Keratinocyte (primary cell): Measurements from ENCODE around the gene HUS1B. TPM values are rescaled to one million over a fixed set of nuclear protein-coding genes. Genes with fewer than 3 reads are reported as not detected.

Experiments
- DNase-seq: peaks from one replicate; pipeline ENCODE4 v3.0.0-alpha.2; 2011; ENCODE audit warnings: low read depth, missing footprints, low spot score
- FAIRE-seq: peaks from 2 replicates; lab custom pipeline; 2011; peaks lifted over from hg19 to GRCh38; lab: Jason Lieb, UNC
- H2AFZ ChIP-seq: 2 replicates; pipeline ENCODE4 v1.6.0; 2012; ENCODE audit warnings: low read length, control low read depth, inconsistent platforms; ENCODE audit not compliant: control insufficient read depth
- H3K27ac ChIP-seq: 2 replicates; pipeline ENCODE4 v1.5.1; 2011; ENCODE audit warnings: low read length; ENCODE audit not compliant: control insufficient read depth, insufficient read depth
- H3K27me3 ChIP-seq: 3 replicates; pipeline ENCODE4 v1.6.0; 2011; ENCODE audit warnings: low read length; ENCODE audit not compliant: control insufficient read depth, insufficient read depth; ENCODE audit errors: extremely low read depth
- H3K36me3 ChIP-seq, 2 experiments: 2 replicates in 1 of 2; 3 replicates in 1 of 2; pipeline ENCODE4 v1.5.1; 2011; ENCODE audit warnings: low read length in 2 of 2, mild to moderate bottlenecking in 1 of 2; ENCODE audit not compliant: control insufficient read depth in 2 of 2, insufficient read depth in 2 of 2; ENCODE audit errors: extremely low read depth in 1 of 2
- H3K4me1 ChIP-seq: 3 replicates; pipeline ENCODE4 v1.5.1; 2011; ENCODE audit warnings: low read length; ENCODE audit not compliant: control insufficient read depth, insufficient read depth; ENCODE audit errors: extremely low read depth
- H3K4me2 ChIP-seq: 3 replicates; pipeline ENCODE4 v1.6.0; 2011; ENCODE audit warnings: low read depth, low read length; ENCODE audit not compliant: control insufficient read depth, insufficient read depth; ENCODE audit errors: extremely low read depth
- H3K4me3 ChIP-seq, 3 experiments: fragments of 200-600 bp in 1 of 3; sonication (generic) in 1 of 3; 2 replicates in 2 of 3; 3 replicates in 1 of 3; pipeline ENCODE4 v1.5.1; 2011 to 2016; ENCODE audit warnings: low read length in 3 of 3, mild to moderate bottlenecking in 3 of 3, control low read depth in 2 of 3, inconsistent platforms in 1 of 3, low read depth in 1 of 3, mixed read lengths in 1 of 3, mixed run types in 1 of 3, moderate library complexity in 1 of 3; ENCODE audit not compliant: control insufficient read depth in 2 of 3, insufficient read depth in 2 of 3; ENCODE audit errors: extremely low read depth in 1 of 3
- H3K79me2 ChIP-seq: 2 replicates; pipeline ENCODE4 v1.6.0; 2012; ENCODE audit warnings: low read length; ENCODE audit not compliant: control insufficient read depth, insufficient read depth
- H3K9ac ChIP-seq: 3 replicates; pipeline ENCODE4 v1.6.0; 2011; ENCODE audit warnings: low read length; ENCODE audit not compliant: control insufficient read depth, insufficient read depth; ENCODE audit errors: extremely low read depth
- H3K9me1 ChIP-seq: 3 replicates; pipeline ENCODE4 v1.6.0; 2011; ENCODE audit warnings: low read length; ENCODE audit not compliant: control insufficient read depth, insufficient read depth; ENCODE audit errors: extremely low read depth
- H3K9me3 ChIP-seq: 2 replicates; pipeline ENCODE4 v1.5.1; 2012; ENCODE audit warnings: low read depth, low read length; ENCODE audit not compliant: control insufficient read depth
- H4K20me1 ChIP-seq: 3 replicates; pipeline ENCODE4 v1.6.0; 2011; ENCODE audit warnings: low read length; ENCODE audit not compliant: control insufficient read depth, insufficient read depth; ENCODE audit errors: extremely low read depth
- EZH2 ChIP-seq: IDR thresholded peaks from one replicate; pipeline ENCODE4 v1.6.1; 2012; ENCODE audit warnings: inconsistent platforms, mild to moderate bottlenecking, low read length, moderate library complexity
- dilution Hi-C: fragments of 300-500 bp; cut with MboI; formaldehyde crosslinking; loops from one replicate; pipeline ENCODE4 v1.7.0; 2020; ENCODE audit warnings: low sequenced_read_pairs; ENCODE audit not compliant: extremely low pct_ligation_motif_present
- polyA plus RNA-seq, 5 experiments: library from polyadenylated mRNA; depleted of rRNA in 3 of 5; stranded (reverse) in 3 of 5; stranded (forward) in 1 of 5; unstranded in 1 of 5; fragments of >200 nt; gene quantifications; 1 replicate in 1 of 5; 2 replicates in 3 of 5; 3 replicates in 1 of 5; pipeline versions ENCODE4 v1.2.1 to v1.2.3, GENCODE V29; 2011 to 2012; ENCODE audit warnings: missing spikeins in 2 of 5, low read depth in 1 of 5, low replicate concordance in 1 of 5
- TF ChIP-seq, protein P1 (sequence below), 3 experiments: IDR thresholded peaks in 1 of 3; conservative IDR thresholded peaks in 1 of 3; optimal IDR thresholded peaks in 1 of 3; 2 replicates in 2 of 3; 3 replicates in 1 of 3; pipeline versions ENCODE3 to v1.5.1; 2011; ENCODE audit warnings: low read length in 3 of 3, mild to moderate bottlenecking in 3 of 3, moderate library complexity in 2 of 3, control low read depth in 1 of 3, inconsistent platforms in 1 of 3; ENCODE audit not compliant: insufficient read depth in 2 of 3; ENCODE audit errors: extremely low read depth in 1 of 3

The HUS1B gene
- polyA plus RNA-seq, 1 donor (not counting 4 experiments of a cell fraction or from before 2014, with no cell fraction given): 0.13 TPM

DNA sequence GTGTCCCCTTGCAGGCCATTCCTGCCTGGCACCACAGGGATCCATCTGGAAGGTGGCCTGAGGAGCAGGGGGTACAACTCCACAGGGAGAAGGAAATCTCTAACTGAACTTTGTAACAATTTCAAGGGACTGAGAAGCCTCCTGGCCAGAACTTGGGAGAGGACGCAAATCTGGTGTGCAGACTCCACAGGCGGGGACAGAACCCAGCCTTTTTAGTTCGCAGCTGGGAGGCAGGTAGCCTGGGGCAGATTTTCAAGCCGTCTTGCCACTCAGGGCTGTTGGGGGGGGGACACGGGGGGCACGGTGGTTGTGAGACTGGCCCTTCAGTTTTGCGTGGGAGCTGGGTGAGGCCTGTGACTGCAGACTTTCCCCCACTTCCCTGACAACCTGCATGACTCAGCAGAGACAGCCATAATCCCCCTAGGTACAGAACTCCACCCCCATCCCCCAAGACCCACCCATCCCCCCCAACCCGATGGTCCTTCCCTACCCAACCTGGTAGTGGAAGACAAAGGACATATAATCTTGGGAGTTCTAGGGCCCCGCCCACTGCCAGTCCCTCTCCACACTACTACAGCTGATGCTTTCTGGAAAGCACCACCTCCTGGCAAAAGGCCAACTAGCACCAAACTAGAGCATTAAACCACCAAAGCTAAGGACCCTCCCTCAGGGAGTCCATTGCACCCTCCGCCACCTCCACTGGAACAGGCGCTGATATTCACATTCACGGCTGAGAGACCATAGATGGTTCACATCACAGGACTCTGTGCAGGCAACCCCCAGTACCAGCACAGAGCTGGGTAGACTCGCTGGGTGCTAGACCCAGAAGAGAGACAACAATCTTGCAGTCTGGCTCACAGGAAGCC lies 3.0 kb upstream of the HUS1B start:
- no peak for FAIRE-seq

DNA sequence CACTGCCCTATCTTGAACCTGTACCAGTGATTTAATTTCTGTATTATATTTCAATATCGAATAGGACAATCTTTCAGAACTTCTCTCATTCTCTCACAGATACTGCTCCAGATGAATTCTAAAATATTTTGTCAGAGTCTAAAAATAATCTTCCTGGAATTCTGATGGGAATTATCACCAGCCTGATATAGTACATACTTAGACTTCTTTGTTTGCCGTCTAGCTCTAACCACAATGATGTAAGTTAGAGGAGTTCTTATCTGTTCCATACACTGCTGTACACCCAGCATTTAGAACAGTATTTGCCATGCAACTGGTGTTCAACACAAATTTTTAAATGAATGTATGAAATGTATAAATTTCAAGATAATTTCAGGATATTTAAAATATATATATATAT lies 1.3 kb upstream of the HUS1B start:
- H3K36me3 ChIP-seq: peaks cover 0 to 8% of the 10 kb centered on the region in 2 experiments
- no peaks in the 10 kb centered on the region for H3K4me1 ChIP-seq
- FAIRE-seq (no peak), DNase-seq (no peak)
- no peak overlapping the region for H3K9ac ChIP-seq
- H3K79me2 ChIP-seq: peaks cover 46% of the 10 kb centered on the region
- TF ChIP-seq, protein P1, sequence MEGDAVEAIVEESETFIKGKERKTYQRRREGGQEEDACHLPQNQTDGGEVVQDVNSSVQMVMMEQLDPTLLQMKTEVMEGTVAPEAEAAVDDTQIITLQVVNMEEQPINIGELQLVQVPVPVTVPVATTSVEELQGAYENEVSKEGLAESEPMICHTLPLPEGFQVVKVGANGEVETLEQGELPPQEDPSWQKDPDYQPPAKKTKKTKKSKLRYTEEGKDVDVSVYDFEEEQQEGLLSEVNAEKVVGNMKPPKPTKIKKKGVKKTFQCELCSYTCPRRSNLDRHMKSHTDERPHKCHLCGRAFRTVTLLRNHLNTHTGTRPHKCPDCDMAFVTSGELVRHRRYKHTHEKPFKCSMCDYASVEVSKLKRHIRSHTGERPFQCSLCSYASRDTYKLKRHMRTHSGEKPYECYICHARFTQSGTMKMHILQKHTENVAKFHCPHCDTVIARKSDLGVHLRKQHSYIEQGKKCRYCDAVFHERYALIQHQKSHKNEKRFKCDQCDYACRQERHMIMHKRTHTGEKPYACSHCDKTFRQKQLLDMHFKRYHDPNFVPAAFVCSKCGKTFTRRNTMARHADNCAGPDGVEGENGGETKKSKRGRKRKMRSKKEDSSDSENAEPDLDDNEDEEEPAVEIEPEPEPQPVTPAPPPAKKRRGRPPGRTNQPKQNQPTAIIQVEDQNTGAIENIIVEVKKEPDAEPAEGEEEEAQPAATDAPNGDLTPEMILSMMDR (optimal IDR thresholded peaks at IDR 0.05 in 1 of 3, IDR thresholded peaks at IDR 0.05 in 1 of 3, conservative IDR thresholded peaks at IDR 0.05 in 1 of 3; ENCODE audit: extremely low read depth in 1 of 3, insufficient read depth in 2 of 3, low read length in 3 of 3): no peak
- TF ChIP-seq EZH2: no peak
- H3K9me1 ChIP-seq: no peaks in the 10 kb centered on the region
- H4K20me1 ChIP-seq: no peaks in the 10 kb centered on the region
- H3K27me3 ChIP-seq: no peaks in the 10 kb centered on the region
- H3K9me3 ChIP-seq: no peaks in the 10 kb centered on the region
- dilution Hi-C loops: no loop called here
- H2AFZ ChIP-seq: no peak overlapping the region
- no peak overlapping the region for H3K4me2 ChIP-seq
- no peak overlapping the region for H3K27ac ChIP-seq
- no peak overlapping the region for H3K4me3 ChIP-seq

More for the DNA sequence above, 3.0 kb upstream of the HUS1B start:
- Histone ChIP-seq H3K4me1 (no peaks in the 10 kb centered on the region), H3K4me3 (no peak overlapping the region), H3K9me3 (no peaks in the 10 kb centered on the region), H3K9ac (no peak overlapping the region), H3K4me2 (no peak overlapping the region), H3K9me1 (no peaks in the 10 kb centered on the region), H4K20me1 (no peaks in the 10 kb centered on the region), H3K27ac (no peak overlapping the region), H2AFZ (no peak overlapping the region), H3K79me2 (peaks cover 52% of the 10 kb centered on the region), H3K27me3 (no peaks in the 10 kb centered on the region), H3K36me3 (peaks cover 0 to 8% of the 10 kb centered on the region in 2 experiments)
- dilution Hi-C loops: no loop called here
- no peak for TF ChIP-seq EZH2
- TF ChIP-seq, protein P1 (optimal IDR thresholded peaks at IDR 0.05 in 1 of 3, IDR thresholded peaks at IDR 0.05 in 1 of 3, conservative IDR thresholded peaks at IDR 0.05 in 1 of 3; ENCODE audit: extremely low read depth in 1 of 3, insufficient read depth in 2 of 3, low read length in 3 of 3): no peak
- no peak for DNase-seq
